GM12891 (cell line): ENCODE data around the gene EMILIN2.

Experiments
- PAX5 ChIP-seq: IDR thresholded peaks from 2 replicates; pipeline ENCODE4 v1.6.1; 2011; ENCODE audit warnings: low read length, moderate library complexity, mild to moderate bottlenecking; ENCODE audit not compliant: insufficient read depth, severe bottlenecking
- POLR2A ChIP-seq: IDR thresholded peaks from 2 replicates; pipeline ENCODE4 v1.6.1; 2011; ENCODE audit warnings: low read depth, low read length, control low read depth
- POLR2AphosphoS5 ChIP-seq: IDR thresholded peaks from 2 replicates; pipeline ENCODE4 v1.6.1; 2011; ENCODE audit warnings: low read depth, low read length, control low read depth
- POU2F2 ChIP-seq: IDR thresholded peaks from 2 replicates; pipeline ENCODE4 v1.6.1; 2011; ENCODE audit warnings: low read depth, mild to moderate bottlenecking, control low read depth, low read length, moderate library complexity
- SPI1 ChIP-seq: IDR thresholded peaks from 2 replicates; pipeline ENCODE4 v1.6.1; 2011; ENCODE audit warnings: low read depth, low read length, control low read depth
- TAF1 ChIP-seq: IDR thresholded peaks from 2 replicates; pipeline ENCODE4 v1.6.1; 2011; ENCODE audit warnings: low read depth, low read length, control low read depth

GRCh38 chr18:2825613-2826175, 21.1 kb upstream of the EMILIN2 start:
- no peak for TF ChIP-seq POLR2AphosphoS5
- no peak for TF ChIP-seq POLR2A
- TF ChIP-seq SPI1, result no peak
- no peak for TF ChIP-seq TAF1
- no peak for TF ChIP-seq PAX5
- TF ChIP-seq POU2F2, result no peak
